ENCODE results near the gene MGLL. TPM values are rescaled to one million over a fixed set of nuclear protein-coding genes. Genes with fewer than 3 reads are reported as not detected.

MGLL gene
- total and polyA plus RNA-seq, 4 donors, result 67.0 to 182 (median 78.2) TPM

- no peak overlapping the region for H3K4me3 ChIP-seq
- H3K9ac ChIP-seq (ENCODE audit: insufficient read depth in 1 of 2, low read length in 2 of 2), result no peak overlapping the region
- peaks cover under 1 to 45% (median 14%) of the 10 kb centered on the region in 5 donors for H3K4me1 ChIP-seq (ENCODE audit: control insufficient read depth in 5 of 5, insufficient read depth in 5 of 5, low read length in 5 of 5)
- ATAC-seq (ENCODE audit: insufficient read depth, low FRiP score), result no peak
- no peak for DNase-seq
- peaks cover 0 to 11% (median 0%) of the 10 kb centered on the region in 4 donors for H3K36me3 ChIP-seq (ENCODE audit: control insufficient read depth in 4 of 4, insufficient read depth in 4 of 4, low read length in 4 of 4)
- 88 to 92% methylated on average over 18 of the region's 18 CpGs for WGBS, 2 donors
- H3K27me3 ChIP-seq (ENCODE audit: control insufficient read depth in 3 of 3, insufficient read depth in 3 of 3, low read length in 2 of 3), result no peaks in the 10 kb centered on the region
- H3K9me3 ChIP-seq (ENCODE audit: control insufficient read depth in 4 of 4, insufficient read depth in 3 of 4, low read length in 3 of 4), result no peaks in the 10 kb centered on the region
- H3K27ac ChIP-seq (ENCODE audit: low read depth in 1 of 2, low read length in 1 of 2), result no peak overlapping the region
- no peak for TF ChIP-seq CTCF (IDR thresholded peaks at IDR 0.05; ENCODE audit: control extremely low read depth, extremely low read depth)
Measured at GRCh38 chr3:127710155-127710941, 112.0 kb downstream of the MGLL start.

- DNase-seq, result no peak
- TF ChIP-seq CTCF (IDR thresholded peaks at IDR 0.05; ENCODE audit: control extremely low read depth, extremely low read depth), result no peak
Measured at GRCh38 chr3:127709320-127710060, 112.8 kb downstream of the MGLL start.

GRCh38 chr3:127708837-127709236 lies 113.5 kb downstream of the MGLL start:
- Histone ChIP-seq H3K4me3 (no peak overlapping the region), H3K36me3 (ENCODE audit: control insufficient read depth in 4 of 4, insufficient read depth in 4 of 4, low read length in 4 of 4) (peaks cover 0 to 11% (median 0%) of the 10 kb centered on the region in 4 donors), H3K27me3 (ENCODE audit: control insufficient read depth in 3 of 3, insufficient read depth in 3 of 3, low read length in 2 of 3) (no peaks in the 10 kb centered on the region), H3K4me1 (ENCODE audit: control insufficient read depth in 5 of 5, insufficient read depth in 5 of 5, low read length in 5 of 5) (peaks cover 0 to 31% (median 11%) of the 10 kb centered on the region in 5 donors), H3K9ac (ENCODE audit: insufficient read depth in 1 of 2, low read length in 2 of 2) (no peak overlapping the region), H3K27ac (ENCODE audit: low read depth in 1 of 2, low read length in 1 of 2) (peak overlapping the region in 1 of 2 donors; percentile 30), H3K9me3 (ENCODE audit: control insufficient read depth in 4 of 4, insufficient read depth in 3 of 4, low read length in 3 of 4) (no peaks in the 10 kb centered on the region)
- WGBS, 2 donors, result 66 to 94% methylated on average over 2 of the region's 2 CpGs
- DNase-seq (no peak), ATAC-seq (ENCODE audit: insufficient read depth, low FRiP score) (no peak)
- TF ChIP-seq CTCF (IDR thresholded peaks at IDR 0.05; ENCODE audit: control extremely low read depth, extremely low read depth), result no peak

More at GRCh38 chr3:127709320-127710060, 112.8 kb downstream of the MGLL start:
- 75 to 90% methylated on average over 3 of the region's 3 CpGs for WGBS, 2 donors
- H3K36me3 ChIP-seq (ENCODE audit: control insufficient read depth in 4 of 4, insufficient read depth in 4 of 4, low read length in 4 of 4), result peaks cover 0 to 11% (median 0%) of the 10 kb centered on the region in 4 donors
- no peak overlapping the region for H3K27ac ChIP-seq (ENCODE audit: low read depth in 1 of 2, low read length in 1 of 2)
- ATAC-seq (ENCODE audit: insufficient read depth, low FRiP score), result no peak
- no peak overlapping the region for H3K4me3 ChIP-seq
- H3K9me3 ChIP-seq (ENCODE audit: control insufficient read depth in 4 of 4, insufficient read depth in 3 of 4, low read length in 3 of 4), result no peaks in the 10 kb centered on the region
- H3K27me3 ChIP-seq (ENCODE audit: control insufficient read depth in 3 of 3, insufficient read depth in 3 of 3, low read length in 2 of 3), result no peaks in the 10 kb centered on the region
- peaks cover 0 to 37% (median 11%) of the 10 kb centered on the region in 5 donors for H3K4me1 ChIP-seq (ENCODE audit: control insufficient read depth in 5 of 5, insufficient read depth in 5 of 5, low read length in 5 of 5)
- H3K9ac ChIP-seq (ENCODE audit: insufficient read depth in 1 of 2, low read length in 2 of 2), result no peak overlapping the region

All from lung (tissue), 12 donors.